ENCODE results near the gene MAN2A2. TPM values are rescaled to one million over a fixed set of nuclear protein-coding genes. Genes with fewer than 3 reads are reported as not detected.
A peak's percentile ranks its signal among the peaks of the same experiment; 100 is the strongest.

Gene MAN2A2
- total RNA-seq, 4 donors from 2014 or later = 32.9 to 90.3 (median 66.4) TPM

GRCh38 chr15:90880381-90881145, 22.5 kb upstream of the MAN2A2 start:
- no peak for TF ChIP-seq CTCF (IDR thresholded peaks at IDR 0.05)
- ATAC-seq (ENCODE audit: low FRiP score) = no peak
- no peak for DNase-seq (ENCODE audit: low spot score)

GRCh38 chr15:90881181-90881977, 21.7 kb upstream of the MAN2A2 start:
- no peak for ATAC-seq (ENCODE audit: low FRiP score)
- no peak for DNase-seq (ENCODE audit: low spot score)
- TF ChIP-seq CTCF (IDR thresholded peaks at IDR 0.05) = no peak

DNA sequence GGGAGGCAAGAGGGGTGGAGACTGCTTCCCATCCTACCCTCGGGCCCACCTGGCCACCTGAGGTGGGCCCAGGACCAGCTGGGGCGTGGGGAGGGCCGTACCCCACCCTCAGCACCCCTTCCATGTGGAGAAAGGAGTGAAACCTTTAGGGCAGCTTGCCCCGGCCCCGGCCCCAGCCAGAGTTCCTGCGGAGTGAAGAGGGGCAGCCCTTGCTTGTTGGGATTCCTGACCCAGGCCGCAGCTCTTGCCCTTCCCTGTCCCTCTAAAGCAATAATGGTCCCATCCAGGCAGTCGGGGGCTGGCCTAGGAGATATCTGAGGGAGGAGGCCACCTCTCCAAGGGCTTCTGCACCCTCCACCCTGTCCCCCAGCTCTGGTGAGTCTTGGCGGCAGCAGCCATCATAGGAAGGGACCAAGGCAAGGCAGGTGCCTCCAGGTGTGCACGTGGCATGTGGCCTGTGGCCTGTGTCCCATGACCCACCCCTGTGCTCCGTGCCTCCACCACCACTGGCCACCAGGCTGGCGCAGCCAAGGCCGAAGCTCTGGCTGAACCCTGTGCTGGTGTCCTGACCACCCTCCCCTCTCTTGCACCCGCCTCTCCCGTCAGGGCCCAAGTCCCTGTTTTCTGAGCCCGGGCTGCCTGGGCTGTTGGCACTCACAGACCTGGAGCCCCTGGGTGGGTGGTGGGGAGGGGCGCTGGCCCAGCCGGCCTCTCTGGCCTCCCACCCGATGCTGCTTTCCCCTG, 21.0 kb upstream of the MAN2A2 start:
- TF ChIP-seq CTCF (IDR thresholded peaks at IDR 0.05) = no peak
- DNase-seq (ENCODE audit: low spot score) (no peak), ATAC-seq (ENCODE audit: low FRiP score) (no peak)

GRCh38 chr15:90882781-90883525, 20.1 kb upstream of the MAN2A2 start:
- no peak for TF ChIP-seq CTCF (IDR thresholded peaks at IDR 0.05)
- no peak for DNase-seq (ENCODE audit: low spot score)
- no peak for ATAC-seq (ENCODE audit: low FRiP score)

- ATAC-seq (ENCODE audit: low FRiP score) (no peak), DNase-seq (ENCODE audit: low spot score) (no peak)
- TF ChIP-seq CTCF (IDR thresholded peaks at IDR 0.05) = no peak
Measured at GRCh38 chr15:90883526-90883975, 19.6 kb upstream of the MAN2A2 start.

DNA sequence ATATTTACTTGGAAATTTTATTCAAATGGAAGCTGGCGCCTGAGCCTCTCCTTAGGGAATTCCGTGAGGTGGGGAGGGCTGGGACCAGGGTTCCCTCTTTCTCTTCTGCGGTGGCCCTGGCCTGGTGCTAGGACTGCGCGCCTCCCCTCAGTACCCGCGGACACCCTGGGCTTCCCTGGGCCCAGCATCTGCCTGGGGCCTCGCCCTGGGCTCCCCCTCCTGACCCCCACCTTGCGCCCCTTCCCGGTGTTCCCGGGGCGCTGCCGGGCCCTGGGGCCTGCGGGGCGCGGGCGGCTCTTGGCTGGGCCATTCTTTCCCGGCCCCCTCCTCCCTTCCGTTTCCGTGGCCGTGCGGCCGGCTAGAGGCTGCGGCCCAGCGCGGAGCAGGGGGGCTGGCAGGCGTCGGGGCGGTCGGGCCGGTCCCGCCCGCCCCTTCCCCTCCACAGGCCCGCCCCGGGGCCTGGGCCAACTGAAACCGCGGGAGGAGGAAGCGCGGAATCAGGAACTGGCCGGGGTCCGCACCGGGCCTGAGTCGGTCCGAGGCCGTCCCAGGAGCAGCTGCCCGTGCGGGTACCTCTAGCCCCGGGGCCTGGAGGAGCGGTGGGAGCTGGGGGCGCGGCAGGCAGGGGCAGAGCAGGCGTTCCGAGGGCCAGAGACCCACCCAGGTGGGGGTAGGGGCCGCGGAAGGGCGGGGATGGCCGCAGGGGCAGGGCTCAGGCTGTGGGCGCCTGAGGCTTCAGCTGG, 19.0 kb upstream of the MAN2A2 start, which contains the start of gene FES:
FES (plus strand) TSS at position 529 of the 743 bp plus-strand sequence. CDS start 542 bp downstream, outside the sequence.
- TF ChIP-seq CTCF (IDR thresholded peaks at IDR 0.05) = no peak
- ATAC-seq (ENCODE audit: low FRiP score) = peak; percentile 71
- no peak for DNase-seq (ENCODE audit: low spot score)
